HFFc6 (cell line): ENCODE results near the gene ZNF267. TPM values are rescaled to one million over a fixed set of nuclear protein-coding genes. Genes with fewer than 3 reads are reported as not detected.
"Not testable (repeated sequence)": the region's sequence is repeated elsewhere in the genome, so short reads cannot be mapped to it uniquely, and the experiment has no call there.

Source experiments
- DNase-seq: peaks from one replicate; pipeline ENCODE4 v3.0.0-alpha.2; 2018
- H3K27ac Mint-ChIP-seq: 2 replicates; pipeline ENCODE4 v1.8.0; 2020; ENCODE audit warnings: mild to moderate bottlenecking, mixed read lengths
- H3K27me3 Mint-ChIP-seq: 2 replicates; pipeline ENCODE4 v1.8.0; 2021; ENCODE audit warnings: mild to moderate bottlenecking, moderate library complexity, mixed read lengths; ENCODE audit not compliant: insufficient read depth
- H3K36me3 Mint-ChIP-seq: 2 replicates; pipeline ENCODE4 v1.8.0; 2021; ENCODE audit warnings: low read depth, mixed read lengths
- H3K4me1 Mint-ChIP-seq: 2 replicates; pipeline ENCODE4 v1.8.0; 2020; ENCODE audit warnings: low read depth, mixed read lengths
- H3K4me3 Mint-ChIP-seq: 2 replicates; pipeline ENCODE4 v1.8.0; 2020; ENCODE audit warnings: mild to moderate bottlenecking, moderate library complexity, mixed read lengths
- H3K9me3 Mint-ChIP-seq: 2 replicates; pipeline ENCODE4 v1.8.0; 2020; ENCODE audit warnings: mild to moderate bottlenecking, mixed read lengths
- CTCF ChIP-seq: fragments of 200-600 bp; sonication (generic); IDR thresholded peaks from 2 replicates; pipeline ENCODE4 v1.5.0; 2021; ENCODE audit warnings: antibody characterized with exemption, mild to moderate bottlenecking
- total RNA-seq, 6 experiments: library from RNA; stranded (reverse); fragmentation: NEBNext Ultra II Directional; extraction: Animal tissue kit (Norgen Biotek cat#: 25700); gene quantifications; 2 replicates in 1 of 6; 3 replicates in 5 of 6; pipeline ENCODE4 v1.2.3, GENCODE V29; 2021

ZNF267 gene
- total RNA-seq, 6 experiments from 2014 or later = 5.5 to 8.9 (median 6.9) TPM

GRCh38 chr16:31899505-31899904 is 25.9 kb downstream of the ZNF267 start:
- no peaks in the 10 kb centered on the region for H3K4me1 Mint-ChIP-seq
- no peak overlapping the region for H3K4me3 Mint-ChIP-seq
- H3K9me3 Mint-ChIP-seq = peaks cover 63% of the 10 kb centered on the region
- TF ChIP-seq CTCF = no peak
- no peaks in the 10 kb centered on the region for H3K27me3 Mint-ChIP-seq
- H3K27ac Mint-ChIP-seq = no peak overlapping the region
- H3K36me3 Mint-ChIP-seq = peaks cover 80% of the 10 kb centered on the region
- no peak for DNase-seq

GRCh38 chr16:31904571-31904970 is 31.0 kb downstream of the ZNF267 start:
- Mint-ChIP-seq H3K36me3 (peaks cover 74% of the 10 kb centered on the region), H3K9me3 (peaks cover 81% of the 10 kb centered on the region)
- DNase-seq, H3K27ac Mint-ChIP-seq, H3K27me3 Mint-ChIP-seq, H3K4me3 Mint-ChIP-seq, H3K4me1 Mint-ChIP-seq: not testable (repeated sequence)

GRCh38 chr16:31913668-31914067 is 40.1 kb downstream of the ZNF267 start:
- Mint-ChIP-seq H3K36me3 (peaks cover 99% of the 10 kb centered on the region), H3K27me3 (no peaks in the 10 kb centered on the region; the same call in 1 of the 2 replicates), H3K27ac (no peak overlapping the region), H3K4me3 (no peak overlapping the region), H3K9me3 (peaks cover 100% of the 10 kb centered on the region), H3K4me1 (no peaks in the 10 kb centered on the region)
- no peak for TF ChIP-seq CTCF
- DNase-seq = no peak

GRCh38 chr16:31916056-31916488 is 42.5 kb downstream of the ZNF267 start:
- H3K36me3 Mint-ChIP-seq = peaks cover 93% of the 10 kb centered on the region
- DNase-seq = no peak
- no peaks in the 10 kb centered on the region; the same call in 1 of the 2 replicates for H3K27me3 Mint-ChIP-seq
- no peak overlapping the region; the same call in 1 of the 2 replicates for H3K4me3 Mint-ChIP-seq
- TF ChIP-seq CTCF = no peak
- H3K9me3 Mint-ChIP-seq = peaks cover 98% of the 10 kb centered on the region
- no peaks in the 10 kb centered on the region for H3K4me1 Mint-ChIP-seq
- H3K27ac Mint-ChIP-seq = no peak overlapping the region

GRCh38 chr16:31920373-31920772 is 46.8 kb downstream of the ZNF267 start:
- H3K27me3 Mint-ChIP-seq = no peaks in the 10 kb centered on the region
- no peak for DNase-seq
- peaks cover 67% of the 10 kb centered on the region for H3K36me3 Mint-ChIP-seq
- H3K4me3 Mint-ChIP-seq = no peak overlapping the region
- no peak overlapping the region for H3K27ac Mint-ChIP-seq
- TF ChIP-seq CTCF = no peak
- no peaks in the 10 kb centered on the region for H3K4me1 Mint-ChIP-seq
- H3K9me3 Mint-ChIP-seq = peaks cover 82% of the 10 kb centered on the region

GRCh38 chr16:31951806-31952205 is 78.2 kb downstream of the ZNF267 start:
- not testable (repeated sequence) for H3K9me3 Mint-ChIP-seq, H3K27ac Mint-ChIP-seq, H3K4me1 Mint-ChIP-seq, H3K27me3 Mint-ChIP-seq, DNase-seq, H3K4me3 Mint-ChIP-seq, H3K36me3 Mint-ChIP-seq

GRCh38 chr16:31952206-31952605 is 78.6 kb downstream of the ZNF267 start:
- not testable (repeated sequence) for H3K9me3 Mint-ChIP-seq, DNase-seq, H3K36me3 Mint-ChIP-seq, H3K4me1 Mint-ChIP-seq, H3K4me3 Mint-ChIP-seq, H3K27me3 Mint-ChIP-seq, H3K27ac Mint-ChIP-seq

GRCh38 chr16:31956221-31956620 is 82.6 kb downstream of the ZNF267 start:
- not testable (repeated sequence) for DNase-seq, H3K27ac Mint-ChIP-seq, H3K36me3 Mint-ChIP-seq, H3K4me1 Mint-ChIP-seq, H3K4me3 Mint-ChIP-seq, H3K27me3 Mint-ChIP-seq
- H3K9me3 Mint-ChIP-seq = peaks cover 10% of the 10 kb centered on the region; the same call in 1 of the 2 replicates

- DNase-seq, H3K36me3 Mint-ChIP-seq, H3K4me1 Mint-ChIP-seq, H3K4me3 Mint-ChIP-seq, H3K27ac Mint-ChIP-seq, H3K27me3 Mint-ChIP-seq: not testable (repeated sequence)
- peaks cover 10% of the 10 kb centered on the region; the same call in 1 of the 2 replicates for H3K9me3 Mint-ChIP-seq
Measured at GRCh38 chr16:31960186-31960910, 86.7 kb downstream of the ZNF267 start.
